HuH-7.5 (cell line): ENCODE data around the gene GAS1.
A peak's percentile ranks its signal among the peaks of the same experiment; 100 is the strongest.

Source experiments
- DNase-seq: peaks from one replicate; pipeline ENCODE4 v3.0.0; 2011; ENCODE audit warnings: low spot score

Gene GAS1

DNA sequence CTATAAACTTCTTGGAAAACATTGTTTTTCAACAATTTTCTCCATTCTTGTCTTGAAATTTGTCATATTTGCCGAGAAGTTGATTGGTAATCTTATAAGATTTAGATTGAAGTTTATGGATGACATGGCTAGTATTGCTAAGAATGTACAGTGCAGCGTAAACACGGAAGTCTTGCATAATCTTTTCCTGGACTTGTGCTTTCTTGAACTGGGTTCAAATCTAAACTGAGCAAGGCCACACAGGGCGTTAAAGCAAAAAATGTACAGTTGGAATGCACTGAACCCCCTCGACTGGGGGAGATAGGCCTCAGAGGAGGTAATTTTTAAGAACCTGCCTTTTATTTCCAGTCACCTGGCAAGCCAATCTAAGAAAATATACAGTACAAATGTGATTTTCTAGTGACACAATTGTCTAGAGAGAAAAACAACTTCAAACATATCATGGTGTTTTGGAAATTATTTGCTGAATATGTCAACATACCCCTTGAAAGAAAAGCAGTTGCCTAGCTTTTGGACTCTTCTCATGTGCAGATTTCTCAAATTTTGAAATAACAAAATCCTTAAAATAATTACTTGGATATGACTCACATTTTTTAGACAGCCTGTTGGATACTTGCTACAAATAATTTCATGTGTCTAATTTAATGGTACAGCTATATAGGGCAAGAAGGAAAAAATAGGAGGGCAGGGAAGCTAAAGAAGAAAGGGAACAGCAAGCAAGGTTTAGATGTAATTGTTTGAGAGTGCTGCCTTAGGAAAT lies 18.5 kb upstream of the GAS1 start:
- DNase-seq = no peak

DNA sequence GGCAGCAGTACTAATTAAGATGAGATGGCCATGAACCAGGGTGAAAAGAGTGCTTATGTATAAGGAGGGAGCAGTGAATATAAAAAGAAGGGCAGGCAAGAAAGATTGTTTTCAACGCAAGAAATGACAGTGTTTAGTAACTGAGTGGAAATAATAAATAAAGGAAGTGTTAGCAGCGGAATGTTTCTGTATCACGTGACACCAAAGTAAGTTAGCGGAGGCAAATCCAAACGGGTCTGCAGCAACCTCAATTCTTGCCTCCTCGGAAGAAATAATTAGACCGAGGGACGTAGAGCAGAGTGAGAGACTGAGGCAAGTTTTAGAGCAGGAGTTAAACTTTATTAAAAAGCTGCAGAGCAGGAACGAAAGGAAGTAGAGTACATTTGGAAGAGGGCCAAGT lies 15.4 kb upstream of the GAS1 start:
- DNase-seq = no peak

DNA sequence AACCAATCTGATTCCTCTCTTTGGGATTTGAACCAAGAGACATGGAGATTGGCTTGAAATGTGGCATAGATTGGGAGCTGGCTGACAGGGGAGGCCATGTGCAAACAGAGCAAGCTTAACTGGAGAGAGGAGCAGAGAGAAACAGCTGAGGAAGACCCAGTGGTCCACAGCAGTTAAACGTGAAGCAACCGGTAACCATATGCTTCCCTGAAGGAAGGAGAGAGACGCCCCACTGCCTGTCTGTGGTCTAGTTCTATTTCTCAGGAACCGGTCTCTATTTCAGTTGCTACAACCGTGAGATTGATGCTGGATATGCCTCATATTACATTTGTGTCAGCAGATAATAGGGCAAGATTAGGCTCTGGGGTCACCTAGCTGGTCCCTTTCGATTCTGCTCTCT lies 13.6 kb upstream of the GAS1 start:
- DNase-seq = no peak

DNA sequence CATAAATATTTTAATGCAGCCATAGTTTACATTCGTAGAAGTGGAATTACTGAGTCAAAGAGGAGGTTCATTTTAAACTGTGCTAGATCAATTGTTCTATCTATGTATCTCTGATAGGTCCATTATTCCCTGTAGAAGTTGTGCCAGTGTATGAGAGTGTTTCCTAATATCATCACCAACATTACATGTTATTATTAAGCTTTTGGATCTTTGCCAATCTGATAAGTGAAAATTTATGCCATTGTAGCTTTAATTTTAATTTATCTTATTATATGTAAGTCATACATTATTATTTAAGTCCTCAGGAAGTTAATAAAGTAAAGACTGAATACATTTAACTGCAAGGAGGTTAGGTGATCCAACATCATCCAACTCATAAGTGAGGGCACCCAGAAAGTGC lies 10.9 kb upstream of the GAS1 start:
- DNase-seq = no peak

DNA sequence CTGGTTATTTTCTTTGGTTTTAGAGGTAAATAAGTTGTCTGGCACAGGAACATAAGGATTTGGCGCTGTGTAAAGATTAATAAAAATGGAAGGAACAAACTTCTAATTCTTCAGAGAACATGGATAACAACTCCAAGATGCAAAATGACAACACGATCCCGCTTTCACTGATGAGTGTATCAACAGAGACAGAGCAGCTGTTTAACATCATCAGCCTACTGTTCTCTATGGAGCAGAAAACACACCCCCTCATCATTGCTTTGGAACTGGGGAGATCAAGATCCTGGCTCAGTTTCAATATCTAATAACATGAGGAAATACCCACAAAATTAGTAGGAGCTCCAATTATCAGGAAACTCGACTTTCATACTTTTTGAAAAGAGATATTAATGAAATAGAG lies 8.3 kb upstream of the GAS1 start:
- DNase-seq = no peak

DNA sequence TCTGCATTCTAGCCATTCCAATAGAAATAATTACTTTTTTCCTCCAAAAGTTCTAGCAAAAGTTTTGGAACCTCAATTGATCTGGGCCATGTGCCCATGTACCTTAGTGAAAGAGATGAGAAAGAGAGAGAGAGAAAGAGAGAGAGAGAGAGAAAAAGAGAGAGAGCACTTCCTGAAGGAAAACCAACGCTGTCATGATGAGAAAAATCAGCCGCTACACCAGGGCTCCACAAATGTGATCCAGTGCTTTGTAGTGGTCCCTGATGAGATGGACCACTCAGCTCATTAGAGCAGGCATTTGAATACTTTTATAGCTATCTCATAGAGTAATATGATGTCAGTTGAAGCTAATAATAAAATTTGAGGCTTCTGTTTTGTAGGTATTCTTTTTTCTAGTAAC lies 7.7 kb upstream of the GAS1 start:
- no peak for DNase-seq

DNA sequence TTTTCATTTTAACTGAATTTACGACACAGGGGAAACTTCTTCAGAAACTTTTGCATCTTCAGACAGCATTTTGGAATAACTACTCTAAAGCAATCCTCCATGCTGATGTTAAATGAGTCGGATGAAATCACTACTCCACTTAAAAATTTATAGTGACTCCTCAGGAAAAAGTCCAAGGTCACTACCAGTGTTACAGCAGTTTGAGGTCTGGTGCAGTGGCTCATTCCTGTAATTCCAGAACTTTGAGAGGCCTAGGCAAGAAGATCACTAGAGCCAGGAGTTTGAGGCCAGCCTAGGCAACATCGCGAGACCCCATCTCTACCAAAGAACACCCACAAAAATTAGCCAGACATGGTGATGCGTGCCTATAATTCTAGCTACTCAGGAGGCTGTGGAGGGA lies 5.9 kb upstream of the GAS1 start:
- DNase-seq = no peak

DNA sequence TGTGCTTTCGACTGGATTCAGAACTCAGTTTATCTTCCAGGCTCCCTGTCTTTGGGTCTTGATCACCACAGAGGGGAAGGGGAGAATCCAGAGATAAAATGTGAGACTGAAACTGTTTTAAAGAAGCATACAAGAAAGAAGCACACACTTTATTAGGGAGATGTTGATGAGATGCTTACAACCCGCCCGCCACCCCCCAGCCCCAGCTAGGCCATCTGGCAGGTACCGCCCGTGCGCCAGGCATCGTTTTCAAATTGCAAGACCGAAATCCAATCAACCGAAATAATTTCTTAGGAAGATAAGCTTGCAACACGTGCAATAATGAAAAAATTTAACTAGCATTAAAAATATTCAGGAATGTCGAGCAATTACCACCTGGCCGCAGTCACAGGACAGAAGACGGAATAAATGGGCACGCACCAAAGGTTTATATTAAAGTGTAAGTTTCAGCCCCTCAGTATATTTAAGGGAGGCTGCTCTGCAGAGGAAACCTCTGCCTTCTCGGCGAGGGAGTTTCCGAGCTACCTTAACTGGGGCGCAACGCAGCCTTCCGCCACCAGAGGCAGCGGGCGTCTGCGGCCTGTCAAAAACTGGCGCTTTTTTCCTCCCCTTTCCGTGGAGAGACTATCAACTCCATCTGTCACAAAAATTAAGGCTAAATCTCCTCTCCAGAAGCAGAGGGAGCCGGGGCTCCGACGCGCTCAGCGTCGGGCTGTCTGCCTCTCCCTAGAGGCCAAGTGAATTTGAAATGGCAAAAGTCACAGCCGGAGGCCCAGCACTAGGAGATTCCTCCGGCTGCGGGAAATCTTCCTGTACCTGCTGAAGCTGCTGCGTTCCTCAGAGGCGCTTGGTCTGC lies 996 bp upstream of the GAS1 start:
- peak; percentile 43 for DNase-seq

DNA sequence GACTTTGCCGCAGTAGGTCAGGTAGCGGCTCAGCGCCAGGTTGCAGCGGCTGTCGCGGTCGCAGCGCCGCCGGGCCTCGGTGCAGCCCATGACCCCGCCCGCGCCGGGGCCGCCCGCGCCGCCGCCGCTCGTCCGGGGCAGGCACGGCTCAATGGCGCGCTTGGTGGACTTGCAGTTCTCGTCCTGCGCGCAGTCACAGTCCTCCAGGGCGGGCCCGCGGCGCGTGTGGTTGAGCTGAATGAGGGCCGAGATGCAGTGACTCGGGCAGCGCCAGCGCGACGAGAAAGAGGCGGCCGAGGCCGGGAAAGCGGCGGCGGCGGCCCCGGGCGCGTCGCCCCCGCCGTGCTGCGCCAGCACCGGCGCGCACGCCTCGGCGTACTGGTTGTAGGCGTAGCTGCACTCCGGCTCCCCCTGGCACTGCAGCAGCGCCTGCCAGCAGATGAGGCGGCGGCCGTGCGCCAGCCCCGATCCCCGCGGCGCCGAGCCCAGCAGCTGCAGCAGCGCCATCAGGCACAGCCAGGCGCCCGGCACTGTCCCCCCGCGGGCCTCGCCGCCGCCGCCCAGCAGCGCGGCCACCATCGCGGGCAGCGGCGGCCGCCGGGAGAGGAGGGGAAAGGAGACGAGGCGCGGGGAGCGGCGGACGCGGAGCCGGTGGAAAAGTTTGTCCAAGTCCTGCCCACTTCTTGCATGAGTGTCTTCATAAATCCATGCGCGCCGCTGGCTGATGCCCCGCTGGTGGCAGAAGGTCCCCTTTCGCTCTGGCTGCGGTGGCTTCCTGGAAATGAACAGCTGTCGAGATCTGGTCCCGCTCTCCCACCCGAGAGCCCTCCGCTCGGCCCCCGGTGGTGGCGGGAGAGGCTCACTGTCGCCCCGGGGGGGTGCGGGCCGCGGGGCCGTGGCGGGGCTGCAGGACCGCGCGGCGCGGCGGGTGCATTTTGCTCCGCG lies 833 bp downstream of the GAS1 start:
- peak; percentile 51 for DNase-seq

DNA sequence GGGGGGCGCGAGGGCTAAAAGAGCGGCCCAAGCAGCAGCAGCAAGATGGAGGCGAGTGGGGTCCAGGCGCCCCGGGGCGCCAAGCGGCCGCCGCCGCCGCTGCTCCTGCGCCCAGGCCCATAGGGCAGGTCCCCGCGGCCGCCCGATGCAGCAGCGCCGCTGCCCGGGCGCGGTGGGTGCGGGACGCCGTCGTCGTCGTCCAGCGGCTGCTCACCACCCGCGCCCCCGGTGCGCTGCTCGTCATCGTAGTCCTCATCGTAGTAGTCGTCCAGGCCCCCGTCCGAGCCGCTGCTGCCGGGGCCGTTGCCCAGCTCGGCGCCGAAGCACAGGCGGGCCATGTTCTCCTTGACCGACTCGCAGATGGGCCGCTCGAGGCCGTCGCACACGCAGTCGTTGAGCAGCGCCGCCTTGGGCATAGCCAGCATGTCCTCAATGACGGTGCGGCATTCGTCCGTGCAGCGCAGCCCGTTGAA lies 1.5 kb downstream of the GAS1 start:
- DNase-seq = no peak

DNA sequence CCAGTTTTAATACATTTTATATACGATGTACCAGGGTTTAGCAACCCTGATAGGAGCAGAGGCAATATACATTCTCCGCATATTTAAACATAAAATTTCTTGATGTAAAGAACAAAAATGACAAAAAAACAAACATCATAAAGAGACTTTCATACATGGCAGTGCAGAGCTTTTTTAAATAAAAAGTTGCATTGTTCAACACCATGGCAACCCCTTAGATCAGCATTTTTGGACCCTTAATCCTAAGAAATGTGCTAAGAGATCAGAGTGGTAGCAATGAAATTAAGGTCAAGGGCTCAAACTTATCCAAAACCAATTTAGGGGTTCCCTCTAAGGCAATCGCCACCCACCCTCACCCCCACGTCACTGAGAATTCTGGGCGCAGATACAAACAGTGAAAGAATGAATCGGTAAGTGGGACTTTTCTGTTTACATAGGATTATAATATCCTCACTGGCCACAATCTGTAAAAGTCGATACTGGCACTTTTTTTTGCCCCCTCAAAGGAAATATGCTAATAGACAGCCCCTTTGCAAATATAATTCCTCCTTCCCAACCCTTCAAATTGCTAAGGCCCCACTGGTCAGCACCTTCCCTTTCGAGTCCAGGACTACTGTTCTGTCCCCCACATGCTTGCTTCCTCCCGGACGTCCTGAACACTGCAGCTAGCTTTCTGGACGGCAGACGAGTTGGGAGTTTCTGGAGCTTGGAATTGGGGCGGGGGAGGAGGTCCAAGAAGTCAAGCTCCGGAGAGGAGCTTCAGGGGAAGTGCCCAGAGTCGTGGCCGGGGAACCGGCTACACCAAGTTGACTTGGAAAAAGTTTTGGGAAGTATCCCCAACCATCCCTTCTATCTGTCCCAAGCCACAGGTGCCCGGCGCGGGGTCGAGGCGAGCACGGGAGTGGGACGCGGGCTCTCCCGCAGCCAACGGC lies 2.2 kb downstream of the GAS1 start:
- no peak for DNase-seq

DNA sequence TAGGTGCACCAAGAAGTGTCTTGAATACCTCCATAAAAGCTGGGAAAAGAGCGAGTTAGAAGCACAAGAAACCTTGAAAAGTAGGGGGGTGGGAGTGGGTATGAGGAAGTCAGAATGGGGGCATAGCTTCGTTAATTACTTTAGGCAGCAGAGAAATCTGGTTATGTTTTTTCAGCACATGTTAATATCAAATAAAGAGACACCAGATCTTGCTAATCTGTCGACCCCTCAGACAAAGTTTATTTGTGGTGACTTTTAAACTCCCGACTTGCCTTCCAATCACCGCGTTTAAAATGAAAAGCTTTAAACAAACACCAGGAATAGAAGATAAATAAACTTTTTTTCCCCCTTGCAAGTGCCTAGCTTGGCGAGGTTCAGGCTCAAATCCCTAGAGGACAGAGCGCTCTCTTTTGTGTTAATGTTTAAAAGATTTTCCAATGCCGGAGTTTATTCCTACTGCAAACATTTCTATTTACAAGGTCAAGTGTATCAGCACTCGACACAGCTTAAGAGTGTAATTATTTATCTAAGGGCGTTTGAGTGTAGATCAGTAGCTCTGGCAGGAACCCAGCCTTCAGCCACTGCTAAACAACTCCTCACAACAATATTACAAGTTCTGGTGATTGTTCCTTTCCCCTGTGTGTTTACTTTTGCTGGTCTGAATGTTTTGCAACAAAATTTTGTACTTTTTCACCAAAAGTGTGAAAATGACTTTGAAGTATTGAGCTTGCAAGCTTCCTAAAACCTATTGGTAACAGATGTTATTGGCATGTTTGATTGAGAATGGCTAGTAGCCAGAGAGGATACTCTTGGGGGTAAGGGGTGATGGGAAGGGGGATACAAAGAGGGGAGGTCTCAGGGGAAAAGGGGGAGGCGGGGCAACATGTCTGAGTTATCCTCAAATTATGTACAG lies 3.8 kb downstream of the GAS1 start:
- no peak for DNase-seq

DNA sequence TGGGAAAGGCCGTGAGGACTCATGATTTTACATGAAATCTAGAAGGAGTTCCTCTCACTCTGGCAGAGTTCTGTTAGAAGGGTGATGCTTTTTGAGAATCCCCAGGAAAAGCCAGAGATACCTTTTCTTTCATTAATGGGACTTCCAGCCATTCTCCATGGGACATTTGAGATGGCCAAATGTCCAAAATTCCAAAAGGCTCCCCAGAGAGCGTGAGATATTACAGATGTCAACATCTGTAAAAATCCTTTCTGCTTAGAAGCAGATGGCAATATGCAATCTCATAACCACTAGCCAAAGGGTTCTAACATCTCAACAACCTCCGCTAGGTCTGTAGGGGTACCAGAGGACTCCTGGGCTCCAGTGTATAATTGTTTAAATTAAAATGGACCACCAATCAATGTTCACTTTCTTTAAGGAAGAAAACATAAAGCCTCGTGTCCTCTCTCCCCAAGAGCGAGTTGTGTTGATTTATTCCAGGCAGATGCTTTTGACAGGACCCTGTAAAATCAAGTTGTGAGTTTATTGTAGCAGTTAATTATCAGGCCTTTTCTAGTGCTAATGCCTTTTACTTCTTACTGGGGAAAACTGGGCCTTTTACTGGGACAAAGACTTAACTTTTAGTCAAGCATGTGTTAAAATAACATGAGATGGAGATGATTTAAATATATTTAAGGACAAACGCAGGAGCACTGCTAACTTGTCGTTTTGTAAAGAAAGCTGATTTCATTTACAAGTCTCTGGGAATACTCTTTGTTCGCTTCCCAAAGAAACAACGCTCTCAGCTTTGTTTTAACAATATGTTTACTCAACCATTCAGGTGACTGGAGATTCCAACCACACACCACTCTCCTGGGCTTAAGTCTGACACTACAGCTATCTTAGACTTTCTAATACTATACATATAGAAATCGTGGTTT lies 4.8 kb downstream of the GAS1 start:
- DNase-seq = no peak

DNA sequence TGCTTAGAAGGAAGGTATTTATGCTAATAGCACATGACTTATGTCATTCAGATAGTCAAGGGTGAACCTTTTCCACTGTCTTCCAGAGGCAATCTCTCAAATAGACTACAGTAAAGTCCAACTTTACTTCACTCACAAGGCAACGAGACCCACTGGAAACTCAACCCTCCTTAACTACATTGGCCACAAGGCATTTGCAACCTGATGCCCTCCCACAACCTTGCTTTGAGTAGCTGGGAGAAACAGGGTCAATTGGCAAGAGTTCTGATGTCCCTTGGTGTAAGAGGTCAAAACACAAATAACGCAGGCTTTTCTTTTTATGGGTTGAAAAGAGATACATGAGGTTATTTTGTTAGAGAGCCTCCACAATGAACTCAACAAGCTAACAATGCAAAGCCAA lies 6.1 kb downstream of the GAS1 start:
- DNase-seq = no peak

DNA sequence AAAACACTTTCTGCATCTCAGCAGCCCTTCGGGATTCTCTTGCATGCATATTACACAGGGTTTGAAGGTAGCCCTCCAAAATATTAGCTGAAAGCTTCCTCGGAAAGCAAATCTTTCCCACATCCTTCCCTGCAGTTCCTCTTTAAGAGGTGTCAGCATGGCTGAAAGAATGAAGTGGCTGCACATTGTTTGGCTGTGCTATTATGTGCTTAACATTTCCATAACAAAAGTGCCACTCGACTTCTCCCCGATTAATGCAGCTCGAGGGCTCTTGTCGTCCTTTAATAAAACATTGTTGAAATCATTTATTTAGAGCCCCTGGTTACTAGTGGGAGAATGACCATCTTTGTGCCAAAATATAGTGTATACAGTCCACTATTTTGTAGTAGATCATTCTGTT lies 6.5 kb downstream of the GAS1 start:
- no peak for DNase-seq

DNA sequence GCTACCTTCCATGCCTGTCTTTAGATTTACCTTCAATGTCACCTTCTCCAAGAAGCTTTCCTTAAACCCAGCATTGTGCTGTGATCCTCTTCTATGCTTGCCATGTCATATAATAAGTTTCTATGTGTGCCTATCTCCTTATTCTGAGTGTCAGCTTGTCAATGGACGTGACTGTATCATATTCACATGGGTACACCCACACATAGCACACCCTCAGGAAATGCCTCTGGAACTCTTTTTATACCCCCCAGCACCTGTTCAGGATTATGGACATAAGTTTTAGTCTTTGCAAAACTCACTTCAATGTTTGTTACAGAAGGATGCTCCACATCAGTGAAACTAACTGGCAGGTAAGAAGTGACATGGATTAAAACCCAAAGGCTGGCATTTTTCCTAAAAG lies 7.4 kb downstream of the GAS1 start:
- no peak for DNase-seq

DNA sequence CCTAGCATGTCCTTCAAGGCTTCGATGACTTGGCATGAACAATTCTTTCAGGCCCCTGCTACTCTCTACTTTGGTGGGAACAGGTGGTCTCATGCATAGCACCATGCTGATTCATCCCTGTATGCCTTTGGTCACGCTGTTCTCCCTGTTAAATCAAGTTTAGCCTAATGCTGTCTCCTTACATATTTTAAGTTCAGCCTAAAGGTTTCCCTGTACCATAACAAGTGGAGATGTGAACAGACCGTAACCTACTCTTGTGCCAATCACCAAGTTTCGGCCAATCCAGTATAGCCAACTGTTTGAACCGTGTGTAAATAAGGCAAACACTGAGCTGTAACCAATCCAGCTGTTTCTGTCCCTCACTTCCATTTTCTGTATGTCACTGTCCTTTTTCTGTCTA lies 8.0 kb downstream of the GAS1 start:
- no peak for DNase-seq

DNA sequence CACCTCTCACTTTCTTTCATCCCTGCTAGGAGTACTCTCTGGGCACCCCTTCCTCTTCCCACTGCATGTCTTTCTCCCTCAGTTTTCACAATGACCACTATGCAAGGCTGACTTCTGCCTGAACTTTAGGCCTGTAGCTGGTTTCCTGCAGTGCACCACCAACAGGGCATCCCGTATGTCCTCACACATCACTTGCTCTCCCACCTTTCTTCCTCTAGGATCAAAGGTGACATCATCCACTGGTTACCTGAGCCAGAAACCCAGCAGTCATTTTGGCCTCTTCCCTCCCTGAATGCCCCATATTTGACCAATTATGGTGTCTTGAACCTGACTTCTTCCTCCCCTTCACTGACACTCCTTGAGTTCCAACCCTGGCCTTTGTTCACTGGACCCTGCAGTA lies 8.5 kb downstream of the GAS1 start:
- no peak for DNase-seq

DNA sequence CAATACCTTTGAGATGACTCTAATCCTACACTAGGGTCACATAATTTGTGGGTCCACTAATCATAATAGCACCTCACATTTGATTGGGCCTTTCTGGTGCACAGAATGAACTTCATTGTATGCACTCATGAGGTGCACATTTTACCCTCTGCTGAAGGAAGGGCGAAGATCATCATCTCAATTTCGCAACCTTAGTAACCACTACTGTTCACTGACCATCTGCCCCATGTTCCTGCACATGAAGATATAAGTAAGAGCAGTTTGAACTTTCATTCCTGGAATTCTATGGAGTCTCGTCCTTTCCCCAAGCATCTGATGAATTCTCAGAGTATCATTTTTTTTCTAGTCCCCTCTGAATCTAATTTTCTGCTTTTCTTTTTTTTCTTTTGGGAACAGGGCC lies 21.2 kb downstream of the GAS1 start:
- DNase-seq = no peak
